Spleen (tissue), 7 donors: ENCODE results near the gene SPATA16.

ENCODE experiments used
- POLR2A ChIP-seq, 3 donors: fragments of 450-650 bp; IDR thresholded peaks; one replicate each; pipeline ENCODE4 v1.5.1; 2017; ENCODE audit warnings: antibody characterized with exemption in 3 of 3, mild to moderate bottlenecking in 1 of 3
- TF ChIP-seq, protein P1 (sequence below), 11 experiments: fragments of 200-600 bp in 7 of 11; fragments of 450-650 bp in 4 of 11; sonication (generic) in 4 of 11; IDR thresholded peaks in 8 of 11; conservative IDR thresholded peaks in 3 of 11; 1 replicate in 7 of 11; 2 replicates in 4 of 11; pipeline versions ENCODE4 v1.4.0 to v1.8.0; 2016 to 2021; ENCODE audit warnings: antibody characterized with exemption in 11 of 11, inconsistent platforms in 4 of 11, mild to moderate bottlenecking in 1 of 11
- donor health status: DM: no; HTN: no; CAD: no; lungs with moderate emphysema.
- donor health status: DM: no; HTN: no; CAD: no.
- donor health status: DM: no; HTN: no; CAD: no.

DNA sequence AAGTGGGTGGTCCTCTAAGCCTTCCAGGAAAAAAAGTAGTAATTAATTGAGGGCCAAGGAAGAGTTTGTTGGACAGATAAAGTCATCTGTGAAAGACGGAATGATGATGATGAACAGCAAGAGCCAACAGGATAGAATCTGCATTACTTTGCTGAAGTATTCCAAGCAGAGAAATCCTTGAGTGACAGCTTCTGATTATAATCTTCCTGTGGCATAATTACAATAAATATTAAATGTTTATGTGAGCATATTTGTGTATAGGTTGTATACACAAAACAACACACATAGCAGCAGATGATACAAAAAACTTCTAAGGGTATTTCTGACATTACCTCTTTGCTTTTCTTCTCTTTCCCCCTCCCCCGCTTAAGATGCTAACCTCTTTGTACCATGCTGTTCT is 147.6 kb downstream of the SPATA16 start:
- TF ChIP-seq, protein P1, sequence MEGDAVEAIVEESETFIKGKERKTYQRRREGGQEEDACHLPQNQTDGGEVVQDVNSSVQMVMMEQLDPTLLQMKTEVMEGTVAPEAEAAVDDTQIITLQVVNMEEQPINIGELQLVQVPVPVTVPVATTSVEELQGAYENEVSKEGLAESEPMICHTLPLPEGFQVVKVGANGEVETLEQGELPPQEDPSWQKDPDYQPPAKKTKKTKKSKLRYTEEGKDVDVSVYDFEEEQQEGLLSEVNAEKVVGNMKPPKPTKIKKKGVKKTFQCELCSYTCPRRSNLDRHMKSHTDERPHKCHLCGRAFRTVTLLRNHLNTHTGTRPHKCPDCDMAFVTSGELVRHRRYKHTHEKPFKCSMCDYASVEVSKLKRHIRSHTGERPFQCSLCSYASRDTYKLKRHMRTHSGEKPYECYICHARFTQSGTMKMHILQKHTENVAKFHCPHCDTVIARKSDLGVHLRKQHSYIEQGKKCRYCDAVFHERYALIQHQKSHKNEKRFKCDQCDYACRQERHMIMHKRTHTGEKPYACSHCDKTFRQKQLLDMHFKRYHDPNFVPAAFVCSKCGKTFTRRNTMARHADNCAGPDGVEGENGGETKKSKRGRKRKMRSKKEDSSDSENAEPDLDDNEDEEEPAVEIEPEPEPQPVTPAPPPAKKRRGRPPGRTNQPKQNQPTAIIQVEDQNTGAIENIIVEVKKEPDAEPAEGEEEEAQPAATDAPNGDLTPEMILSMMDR (IDR thresholded peaks at IDR 0.05 in 8 of 11, conservative IDR thresholded peaks at IDR 0.05 in 3 of 11): no peak
- no peak for TF ChIP-seq POLR2A (IDR thresholded peaks at IDR 0.05)
